ENCODE data around the gene ERO1B. TPM values are rescaled to one million over a fixed set of nuclear protein-coding genes. Genes with fewer than 3 reads are reported as not detected.

The ERO1B gene
- polyA plus RNA-seq, 1 donor from 2014 or later = 2.7 TPM

DNA sequence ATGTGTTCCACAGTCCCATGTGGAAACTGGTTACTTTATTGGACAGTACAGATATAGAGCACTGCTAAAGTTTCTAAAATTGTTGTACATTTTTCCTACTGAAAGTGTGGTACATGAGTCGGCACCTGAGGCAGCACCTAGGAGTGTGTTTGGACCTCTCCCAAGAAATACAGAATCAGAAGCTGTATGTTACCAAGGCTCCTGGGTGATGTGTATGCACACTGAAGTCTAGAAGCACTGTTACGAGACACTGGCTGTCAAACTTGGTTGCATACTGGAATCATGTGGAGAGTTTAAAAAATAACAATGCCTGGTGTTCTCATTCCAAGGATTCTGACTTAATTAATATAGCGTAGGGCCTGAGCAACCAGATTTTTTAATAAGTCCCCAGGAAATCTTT is 46.6 kb downstream of the ERO1B start:
- Histone ChIP-seq H3K9me2 (ENCODE audit: insufficient read depth, low read length) (no peaks in the 10 kb centered on the region), H2AFZ (ENCODE audit: low read depth, low read length) (no peak overlapping the region), H3K27ac (ENCODE audit: low read length) (no peak overlapping the region), H3K36me3 (ENCODE audit: insufficient read depth, low read length) (no peaks in the 10 kb centered on the region), H3K9ac (ENCODE audit: low read length) (no peak overlapping the region), H3K27me3 (ENCODE audit: insufficient read depth, low read depth, low read length) (no peaks in the 10 kb centered on the region), H3K4me2 (ENCODE audit: low read length) (no peak overlapping the region), H3K9me3 (ENCODE audit: low read length) (no peaks in the 10 kb centered on the region), H4K20me1 (ENCODE audit: insufficient read depth) (no peaks in the 10 kb centered on the region), H3F3A (ENCODE audit: insufficient read depth, low read length, poor library complexity, severe bottlenecking) (no peaks in the 10 kb centered on the region), H3K79me2 (replicated peaks; ENCODE audit: insufficient read depth, low read length) (no peaks in the 10 kb centered on the region), H3K4me3 (ENCODE audit: low read length) (no peak overlapping the region)
- TF ChIP-seq MXI1 (conservative IDR thresholded peaks at IDR 0.05; ENCODE audit: poor library complexity, severe bottlenecking) (no peak), SMC3 (conservative IDR thresholded peaks at IDR 0.05; ENCODE audit: poor library complexity) (no peak), RAD21 (conservative IDR thresholded peaks at IDR 0.05) (no peak), EZH2 (IDR thresholded peaks at IDR 0.05; ENCODE audit: borderline replicate concordance, insufficient read depth, low read length, poor library complexity, severe bottlenecking) (no peak), EP300 (conservative IDR thresholded peaks at IDR 0.05; ENCODE audit: poor library complexity, severe bottlenecking) (no peak), TAF1 (IDR thresholded peaks at IDR 0.05; ENCODE audit: low read depth) (no peak), POLR2AphosphoS5 (IDR thresholded peaks at IDR 0.05) (no peak)
- TF ChIP-seq, protein P1, sequence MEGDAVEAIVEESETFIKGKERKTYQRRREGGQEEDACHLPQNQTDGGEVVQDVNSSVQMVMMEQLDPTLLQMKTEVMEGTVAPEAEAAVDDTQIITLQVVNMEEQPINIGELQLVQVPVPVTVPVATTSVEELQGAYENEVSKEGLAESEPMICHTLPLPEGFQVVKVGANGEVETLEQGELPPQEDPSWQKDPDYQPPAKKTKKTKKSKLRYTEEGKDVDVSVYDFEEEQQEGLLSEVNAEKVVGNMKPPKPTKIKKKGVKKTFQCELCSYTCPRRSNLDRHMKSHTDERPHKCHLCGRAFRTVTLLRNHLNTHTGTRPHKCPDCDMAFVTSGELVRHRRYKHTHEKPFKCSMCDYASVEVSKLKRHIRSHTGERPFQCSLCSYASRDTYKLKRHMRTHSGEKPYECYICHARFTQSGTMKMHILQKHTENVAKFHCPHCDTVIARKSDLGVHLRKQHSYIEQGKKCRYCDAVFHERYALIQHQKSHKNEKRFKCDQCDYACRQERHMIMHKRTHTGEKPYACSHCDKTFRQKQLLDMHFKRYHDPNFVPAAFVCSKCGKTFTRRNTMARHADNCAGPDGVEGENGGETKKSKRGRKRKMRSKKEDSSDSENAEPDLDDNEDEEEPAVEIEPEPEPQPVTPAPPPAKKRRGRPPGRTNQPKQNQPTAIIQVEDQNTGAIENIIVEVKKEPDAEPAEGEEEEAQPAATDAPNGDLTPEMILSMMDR (IDR thresholded peaks at IDR 0.05; ENCODE audit: poor library complexity, severe bottlenecking) = no peak
- TF ChIP-seq, protein P2, sequence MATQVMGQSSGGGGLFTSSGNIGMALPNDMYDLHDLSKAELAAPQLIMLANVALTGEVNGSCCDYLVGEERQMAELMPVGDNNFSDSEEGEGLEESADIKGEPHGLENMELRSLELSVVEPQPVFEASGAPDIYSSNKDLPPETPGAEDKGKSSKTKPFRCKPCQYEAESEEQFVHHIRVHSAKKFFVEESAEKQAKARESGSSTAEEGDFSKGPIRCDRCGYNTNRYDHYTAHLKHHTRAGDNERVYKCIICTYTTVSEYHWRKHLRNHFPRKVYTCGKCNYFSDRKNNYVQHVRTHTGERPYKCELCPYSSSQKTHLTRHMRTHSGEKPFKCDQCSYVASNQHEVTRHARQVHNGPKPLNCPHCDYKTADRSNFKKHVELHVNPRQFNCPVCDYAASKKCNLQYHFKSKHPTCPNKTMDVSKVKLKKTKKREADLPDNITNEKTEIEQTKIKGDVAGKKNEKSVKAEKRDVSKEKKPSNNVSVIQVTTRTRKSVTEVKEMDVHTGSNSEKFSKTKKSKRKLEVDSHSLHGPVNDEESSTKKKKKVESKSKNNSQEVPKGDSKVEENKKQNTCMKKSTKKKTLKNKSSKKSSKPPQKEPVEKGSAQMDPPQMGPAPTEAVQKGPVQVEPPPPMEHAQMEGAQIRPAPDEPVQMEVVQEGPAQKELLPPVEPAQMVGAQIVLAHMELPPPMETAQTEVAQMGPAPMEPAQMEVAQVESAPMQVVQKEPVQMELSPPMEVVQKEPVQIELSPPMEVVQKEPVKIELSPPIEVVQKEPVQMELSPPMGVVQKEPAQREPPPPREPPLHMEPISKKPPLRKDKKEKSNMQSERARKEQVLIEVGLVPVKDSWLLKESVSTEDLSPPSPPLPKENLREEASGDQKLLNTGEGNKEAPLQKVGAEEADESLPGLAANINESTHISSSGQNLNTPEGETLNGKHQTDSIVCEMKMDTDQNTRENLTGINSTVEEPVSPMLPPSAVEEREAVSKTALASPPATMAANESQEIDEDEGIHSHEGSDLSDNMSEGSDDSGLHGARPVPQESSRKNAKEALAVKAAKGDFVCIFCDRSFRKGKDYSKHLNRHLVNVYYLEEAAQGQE (IDR thresholded peaks at IDR 0.05; ENCODE audit: borderline replicate concordance) = no peak

DNA sequence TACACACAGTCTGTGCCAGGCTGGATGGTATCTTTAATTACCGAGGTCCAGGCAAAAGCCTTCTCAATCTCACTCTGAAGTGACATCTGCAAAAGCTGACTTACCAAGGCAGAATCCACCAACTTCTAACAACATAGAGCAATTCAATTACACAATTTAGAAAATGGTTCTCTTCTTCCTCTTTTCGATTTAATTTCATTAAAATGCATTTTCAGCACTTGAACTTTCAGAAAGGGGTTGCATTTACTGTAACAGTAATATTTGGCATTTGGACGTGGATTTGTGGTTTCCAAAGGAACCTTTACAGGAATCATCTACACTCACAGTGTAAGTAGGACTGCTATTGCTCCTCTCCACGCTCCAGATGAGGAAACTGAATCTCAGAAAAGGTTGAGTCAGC is 53.3 kb downstream of the ERO1B start:
- Histone ChIP-seq H3K79me2 (replicated peaks; ENCODE audit: insufficient read depth, low read length) (no peaks in the 10 kb centered on the region), H3K27ac (ENCODE audit: low read length) (no peak overlapping the region)
- TF ChIP-seq, protein P1 (IDR thresholded peaks at IDR 0.05; ENCODE audit: poor library complexity, severe bottlenecking) = no peak
- TF ChIP-seq POLR2AphosphoS5 (IDR thresholded peaks at IDR 0.05) (no peak), RAD21 (conservative IDR thresholded peaks at IDR 0.05) (no peak), TAF1 (IDR thresholded peaks at IDR 0.05; ENCODE audit: low read depth) (no peak), EZH2 (IDR thresholded peaks at IDR 0.05; ENCODE audit: borderline replicate concordance, insufficient read depth, low read length, poor library complexity, severe bottlenecking) (no peak), MXI1 (conservative IDR thresholded peaks at IDR 0.05; ENCODE audit: poor library complexity, severe bottlenecking) (no peak), SMC3 (conservative IDR thresholded peaks at IDR 0.05; ENCODE audit: poor library complexity) (no peak), EP300 (conservative IDR thresholded peaks at IDR 0.05; ENCODE audit: poor library complexity, severe bottlenecking) (no peak)
- TF ChIP-seq, protein P2 (IDR thresholded peaks at IDR 0.05; ENCODE audit: borderline replicate concordance) = no peak

More for the DNA sequence above, 53.3 kb downstream of the ERO1B start:
- no peaks in the 10 kb centered on the region for H4K20me1 ChIP-seq (ENCODE audit: insufficient read depth)
- H3K9ac ChIP-seq (ENCODE audit: low read length) = no peak overlapping the region
- H3K36me3 ChIP-seq (ENCODE audit: insufficient read depth, low read length) = peaks cover 4% of the 10 kb centered on the region
- H3K4me3 ChIP-seq (ENCODE audit: low read length) = no peak overlapping the region
- H3K9me2 ChIP-seq (ENCODE audit: insufficient read depth, low read length) = no peaks in the 10 kb centered on the region
- H2AFZ ChIP-seq (ENCODE audit: low read depth, low read length) = no peak overlapping the region
- no peaks in the 10 kb centered on the region for H3K9me3 ChIP-seq (ENCODE audit: low read length)
- H3K27me3 ChIP-seq (ENCODE audit: insufficient read depth, low read depth, low read length) = no peaks in the 10 kb centered on the region
- no peaks in the 10 kb centered on the region for H3F3A ChIP-seq (ENCODE audit: insufficient read depth, low read length, poor library complexity, severe bottlenecking)
- H3K4me2 ChIP-seq (ENCODE audit: low read length) = no peak overlapping the region

All from neural cell (in vitro differentiated cells).